ENCODE data around the gene RUNX1.

GRCh38 chr21:35057428-35057827, 8.3 kb upstream of the RUNX1 start:
- TF ChIP-seq ZNF8 (CRISPR knock-in tag; IDR thresholded peaks at IDR 0.05) (no peak), PATZ1 (CRISPR knock-in tag; IDR thresholded peaks at IDR 0.05; ENCODE audit: borderline replicate concordance) (no peak), ARNTL (CRISPR knock-in tag; IDR thresholded peaks at IDR 0.05; ENCODE audit: borderline replicate concordance, low read depth) (no peak), TCF4 (CRISPR knock-in tag; IDR thresholded peaks at IDR 0.05; ENCODE audit: borderline replicate concordance) (no peak), PPARA (CRISPR knock-in tag; IDR thresholded peaks at IDR 0.05; ENCODE audit: borderline replicate concordance) (no peak), ZNF565 (CRISPR knock-in tag; conservative IDR thresholded peaks at IDR 0.05; ENCODE audit: low read depth) (no peak)

Measured in SK-N-SH treated with all-trans-retinoic acid at 6 μM for 48 hours (cell line).